ENCODE results near the gene VCAN. TPM values are rescaled to one million over a fixed set of nuclear protein-coding genes. Genes with fewer than 3 reads are reported as not detected.

VCAN gene
- total and polyA plus RNA-seq, 2 donors (not counting 1 experiment from before 2014, with no cell fraction given) = 2.0 TPM; not detected in 1

- no peak for DNase-seq
- H3K4me1 Mint-ChIP-seq = no peaks in the 10 kb centered on the region
- POLR2A ChIA-PET = no interaction called here
Observed at GRCh38 chr5:83428890-83429289, 42.7 kb upstream of the VCAN start.

More at GRCh38 chr5:83428890-83429289, 42.7 kb upstream of the VCAN start:
- H3K4me1 ChIP-seq (ENCODE audit: control insufficient read depth in 2 of 2, insufficient read depth in 2 of 2, low read length in 2 of 2) = no peaks in the 10 kb centered on the region
- H3K4me2 ChIP-seq (replicated peaks; ENCODE audit: low read depth, low read length, poor library complexity, severe bottlenecking) = no peak overlapping the region
- H3K79me2 ChIP-seq (ENCODE audit: control insufficient read depth, insufficient read depth, low read length) = no peaks in the 10 kb centered on the region
- intact Hi-C loops (cut with micrococcal nuclease) = no loop called here
- no peak for ATAC-seq (ENCODE audit: low read depth)
- CTCF ChIA-PET = interaction anchor here (0.9 to 1.6 kb wide), 3 partner anchors 10 to 1076 kb away, joined by 3 to 9 read pairs (median 4); no protein-coding TSS in a partner anchor
- no peaks in the 10 kb centered on the region for H3K9me3 ChIP-seq (ENCODE audit: control extremely low read depth in 1 of 3, control insufficient read depth in 2 of 3, insufficient read depth in 1 of 3, low read length in 2 of 3)
- WGBS (ENCODE audit: insufficient coverage) = 90% methylated on average over 5 of the region's 6 CpGs
- no peak overlapping the region for H3K9ac ChIP-seq (ENCODE audit: low read length)
- Mint-ChIP-seq H3K4me3 (no peak overlapping the region), H3K27ac (no peak overlapping the region), H3K9me3 (ENCODE audit: insufficient read depth) (no peaks in the 10 kb centered on the region), H3K27me3 (no peaks in the 10 kb centered on the region)
- H4K20me1 ChIP-seq (ENCODE audit: control insufficient read depth, insufficient read depth, low read length, poor library complexity, severe bottlenecking) = no peaks in the 10 kb centered on the region
- H3K27me3 ChIP-seq (replicated peaks in 1 of 4; ENCODE audit: control extremely low read depth in 1 of 4, control insufficient read depth in 3 of 4, insufficient read depth in 4 of 4, low read length in 3 of 4) = no peaks in the 10 kb centered on the region
- no peaks in the 10 kb centered on the region for H3K36me3 ChIP-seq (replicated peaks in 1 of 2; ENCODE audit: control extremely low read depth in 1 of 2, control insufficient read depth in 1 of 2, extremely low read depth in 1 of 2, insufficient read depth in 2 of 2, low read length in 1 of 2)
- H3K4me3 ChIP-seq (ENCODE audit: control extremely low read depth in 1 of 5, extremely low read depth in 1 of 5, insufficient read depth in 1 of 5, low read depth in 2 of 5, low read length in 4 of 5) = no peak overlapping the region
- H2AFZ ChIP-seq (ENCODE audit: insufficient read depth, low read depth, low read length, poor library complexity, severe bottlenecking) = no peak overlapping the region
- TF ChIP-seq EZH2 (IDR thresholded peaks at IDR 0.05; ENCODE audit: borderline replicate concordance, insufficient read depth, low read depth, low read length, poor library complexity, severe bottlenecking) (no peak), CTCF (IDR thresholded peaks at IDR 0.05) (no peak)
- H3K27ac ChIP-seq (ENCODE audit: low read length in 2 of 2) = no peak overlapping the region

Measured in B cell (primary cell).